HG03025 (cell line): Measurements from ENCODE around the gene RCOR3.
A peak's percentile ranks its signal among the peaks of the same experiment; 100 is the strongest.
"Not testable (repeated sequence)": the region's sequence is repeated elsewhere in the genome, so short reads cannot be mapped to it uniquely, and the experiment has no call there.

ENCODE experiments used
- ATAC-seq: cut with Tn5 transposase; IDR thresholded peaks from one replicate; pipeline ENCODE4 v1.9.1; 2021; ENCODE audit warnings: mild to moderate bottlenecking, moderate library complexity; ENCODE audit not compliant: unreplicated experiment, low FRiP score

The RCOR3 gene

GRCh38 chr1:211337430-211338223 is 78.5 kb downstream of the RCOR3 start:
- ATAC-seq = no peak

- no peak for ATAC-seq
Observed at GRCh38 chr1:211338224-211338620, 79.1 kb downstream of the RCOR3 start.

- ATAC-seq = no peak
Observed at GRCh38 chr1:211339631-211340041, 80.5 kb downstream of the RCOR3 start.

- no peak for ATAC-seq
Observed at GRCh38 chr1:211340622-211341507, 81.7 kb downstream of the RCOR3 start.

- ATAC-seq = no peak
Observed at GRCh38 chr1:211341999-211342398, 82.8 kb downstream of the RCOR3 start.

GRCh38 chr1:211343607-211344006 is 84.4 kb downstream of the RCOR3 start:
- no peak for ATAC-seq

- ATAC-seq = no peak
Observed at GRCh38 chr1:211344152-211344618, 85.0 kb downstream of the RCOR3 start.

- no peak for ATAC-seq
Observed at GRCh38 chr1:211345719-211346118, 86.6 kb downstream of the RCOR3 start.

GRCh38 chr1:211347077-211347844 is 88.1 kb downstream of the RCOR3 start:
- no peak for ATAC-seq

- ATAC-seq = no peak
Observed at GRCh38 chr1:211348547-211348946, 89.4 kb downstream of the RCOR3 start.

- no peak for ATAC-seq
Observed at GRCh38 chr1:211349741-211350140, 90.6 kb downstream of the RCOR3 start.

GRCh38 chr1:211352055-211352454 is 92.9 kb downstream of the RCOR3 start:
- not testable (repeated sequence) for ATAC-seq

GRCh38 chr1:211352465-211352864 is 93.3 kb downstream of the RCOR3 start:
- ATAC-seq = no peak

GRCh38 chr1:211352985-211353515 is 93.9 kb downstream of the RCOR3 start:
- ATAC-seq = peak; percentile 73

- ATAC-seq = no peak
Observed at GRCh38 chr1:211353562-211354212, 94.5 kb downstream of the RCOR3 start.

- no peak for ATAC-seq
Observed at GRCh38 chr1:211355873-211356272, 96.7 kb downstream of the RCOR3 start.

GRCh38 chr1:211356723-211357407 is 97.7 kb downstream of the RCOR3 start:
- no peak for ATAC-seq

- no peak for ATAC-seq
Observed at GRCh38 chr1:211358685-211359084, 99.5 kb downstream of the RCOR3 start.

- no peak for ATAC-seq
Observed at GRCh38 chr1:211359876-211360275, 100.7 kb downstream of the RCOR3 start.
